ENCODE data around the gene RIMS4.
A peak's percentile ranks its signal among the peaks of the same experiment; 100 is the strongest.

GRCh38 chr20:44738813-44739477 is 71.4 kb downstream of the RIMS4 start:
- TF ChIP-seq, protein P1, sequence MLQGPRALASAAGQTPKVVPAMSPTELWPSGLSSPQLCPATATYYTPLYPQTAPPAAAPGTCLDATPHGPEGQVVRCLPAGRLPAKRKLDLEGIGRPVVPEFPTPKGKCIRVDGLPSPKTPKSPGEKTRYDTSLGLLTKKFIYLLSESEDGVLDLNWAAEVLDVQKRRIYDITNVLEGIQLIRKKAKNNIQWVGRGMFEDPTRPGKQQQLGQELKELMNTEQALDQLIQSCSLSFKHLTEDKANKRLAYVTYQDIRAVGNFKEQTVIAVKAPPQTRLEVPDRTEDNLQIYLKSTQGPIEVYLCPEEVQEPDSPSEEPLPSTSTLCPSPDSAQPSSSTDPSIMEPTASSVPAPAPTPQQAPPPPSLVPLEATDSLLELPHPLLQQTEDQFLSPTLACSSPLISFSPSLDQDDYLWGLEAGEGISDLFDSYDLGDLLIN (CRISPR knock-in tag; IDR thresholded peaks at IDR 0.05; ENCODE audit: borderline replicate concordance): no peak
- TF ChIP-seq, protein P2, sequence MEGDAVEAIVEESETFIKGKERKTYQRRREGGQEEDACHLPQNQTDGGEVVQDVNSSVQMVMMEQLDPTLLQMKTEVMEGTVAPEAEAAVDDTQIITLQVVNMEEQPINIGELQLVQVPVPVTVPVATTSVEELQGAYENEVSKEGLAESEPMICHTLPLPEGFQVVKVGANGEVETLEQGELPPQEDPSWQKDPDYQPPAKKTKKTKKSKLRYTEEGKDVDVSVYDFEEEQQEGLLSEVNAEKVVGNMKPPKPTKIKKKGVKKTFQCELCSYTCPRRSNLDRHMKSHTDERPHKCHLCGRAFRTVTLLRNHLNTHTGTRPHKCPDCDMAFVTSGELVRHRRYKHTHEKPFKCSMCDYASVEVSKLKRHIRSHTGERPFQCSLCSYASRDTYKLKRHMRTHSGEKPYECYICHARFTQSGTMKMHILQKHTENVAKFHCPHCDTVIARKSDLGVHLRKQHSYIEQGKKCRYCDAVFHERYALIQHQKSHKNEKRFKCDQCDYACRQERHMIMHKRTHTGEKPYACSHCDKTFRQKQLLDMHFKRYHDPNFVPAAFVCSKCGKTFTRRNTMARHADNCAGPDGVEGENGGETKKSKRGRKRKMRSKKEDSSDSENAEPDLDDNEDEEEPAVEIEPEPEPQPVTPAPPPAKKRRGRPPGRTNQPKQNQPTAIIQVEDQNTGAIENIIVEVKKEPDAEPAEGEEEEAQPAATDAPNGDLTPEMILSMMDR (CRISPR knock-in tag; IDR thresholded peaks at IDR 0.05): no peak
- TF ChIP-seq EP300 (IDR thresholded peaks at IDR 0.05; ENCODE audit: low read depth in 2 of 2, low read length in 2 of 2): no peak
- TF ChIP-seq EP300 (CRISPR knock-in tag; IDR thresholded peaks at IDR 0.05; ENCODE audit: borderline replicate concordance): no peak
- no peak for TF ChIP-seq PHF8 (CRISPR knock-in tag; IDR thresholded peaks at IDR 0.05)
- TF ChIP-seq ATF2 (CRISPR knock-in tag; IDR thresholded peaks at IDR 0.05): no peak
- TF ChIP-seq HDAC2 (CRISPR knock-in tag; IDR thresholded peaks at IDR 0.05): no peak
- no peak for TF ChIP-seq ZNF274 (CRISPR knock-in tag; IDR thresholded peaks at IDR 0.05)
- TF ChIP-seq ZNF782 (CRISPR knock-in tag; IDR thresholded peaks at IDR 0.05; ENCODE audit: borderline replicate concordance): no peak
- TF ChIP-seq HNF1B (CRISPR knock-in tag; IDR thresholded peaks at IDR 0.05): peak; percentile 24; the same call in 1 of the 2 replicates
